Smooth muscle cell of the brain vasculature (primary cell): Measurements from ENCODE around the gene CCDC50.

Experiments
- DNase-seq: peaks from one replicate; pipeline ENCODE4 v3.0.0-alpha.2; 2012; ENCODE audit warnings: low read depth, low spot score

CCDC50 gene

GRCh38 chr3:191316876-191317603 is 12.2 kb upstream of the CCDC50 start:
- no peak for DNase-seq

GRCh38 chr3:191320316-191320715 is 8.9 kb upstream of the CCDC50 start:
- no peak for DNase-seq

- no peak for DNase-seq
Observed at GRCh38 chr3:191321019-191321767, 8.0 kb upstream of the CCDC50 start.

- DNase-seq: no peak
Observed at GRCh38 chr3:191324936-191325335, 4.3 kb upstream of the CCDC50 start.

- no peak for DNase-seq
Observed at GRCh38 chr3:191327526-191327925, 1.7 kb upstream of the CCDC50 start.

GRCh38 chr3:191328383-191328961 is 722 bp upstream of the CCDC50 start:
- DNase-seq: no peak

- no peak for DNase-seq
Observed at GRCh38 chr3:191329654-191330529, 698 bp downstream of the CCDC50 start, which contains the start of gene UTS2B. Gene UTS2B (minus strand): TSS chr3:191330526. CDS start chr3:191282189, 48,337 bp downstream.

- no peak for DNase-seq
Observed at GRCh38 chr3:191330530-191331048, 1.4 kb downstream of the CCDC50 start.

- DNase-seq: no peak
Observed at GRCh38 chr3:191331388-191331787, 2.2 kb downstream of the CCDC50 start.

GRCh38 chr3:191333298-191333880 is 4.2 kb downstream of the CCDC50 start:
- no peak for DNase-seq

GRCh38 chr3:191334346-191334893 is 5.2 kb downstream of the CCDC50 start:
- no peak for DNase-seq

- DNase-seq: no peak
Observed at GRCh38 chr3:191336833-191337232, 7.6 kb downstream of the CCDC50 start.

GRCh38 chr3:191338177-191338488 is 8.9 kb downstream of the CCDC50 start:
- DNase-seq: no peak

GRCh38 chr3:191339316-191339917 is 10.2 kb downstream of the CCDC50 start:
- no peak for DNase-seq

- DNase-seq: no peak
Observed at GRCh38 chr3:191340351-191340750, 11.2 kb downstream of the CCDC50 start.

GRCh38 chr3:191340966-191341365 is 11.8 kb downstream of the CCDC50 start:
- no peak for DNase-seq

- DNase-seq: no peak
Observed at GRCh38 chr3:191342006-191342405, 12.8 kb downstream of the CCDC50 start.

GRCh38 chr3:191342411-191342810 is 13.2 kb downstream of the CCDC50 start:
- no peak for DNase-seq

GRCh38 chr3:191343115-191343514 is 13.9 kb downstream of the CCDC50 start:
- DNase-seq: no peak

- no peak for DNase-seq
Observed at GRCh38 chr3:191343913-191344312, 14.7 kb downstream of the CCDC50 start.
